GM21515 (cell line): ENCODE data around the gene TDRD5.

Experiments
- ATAC-seq: cut with Tn5 transposase; IDR thresholded peaks from one replicate; pipeline ENCODE4 v1.9.1; 2021; ENCODE audit not compliant: unreplicated experiment

Gene TDRD5

DNA sequence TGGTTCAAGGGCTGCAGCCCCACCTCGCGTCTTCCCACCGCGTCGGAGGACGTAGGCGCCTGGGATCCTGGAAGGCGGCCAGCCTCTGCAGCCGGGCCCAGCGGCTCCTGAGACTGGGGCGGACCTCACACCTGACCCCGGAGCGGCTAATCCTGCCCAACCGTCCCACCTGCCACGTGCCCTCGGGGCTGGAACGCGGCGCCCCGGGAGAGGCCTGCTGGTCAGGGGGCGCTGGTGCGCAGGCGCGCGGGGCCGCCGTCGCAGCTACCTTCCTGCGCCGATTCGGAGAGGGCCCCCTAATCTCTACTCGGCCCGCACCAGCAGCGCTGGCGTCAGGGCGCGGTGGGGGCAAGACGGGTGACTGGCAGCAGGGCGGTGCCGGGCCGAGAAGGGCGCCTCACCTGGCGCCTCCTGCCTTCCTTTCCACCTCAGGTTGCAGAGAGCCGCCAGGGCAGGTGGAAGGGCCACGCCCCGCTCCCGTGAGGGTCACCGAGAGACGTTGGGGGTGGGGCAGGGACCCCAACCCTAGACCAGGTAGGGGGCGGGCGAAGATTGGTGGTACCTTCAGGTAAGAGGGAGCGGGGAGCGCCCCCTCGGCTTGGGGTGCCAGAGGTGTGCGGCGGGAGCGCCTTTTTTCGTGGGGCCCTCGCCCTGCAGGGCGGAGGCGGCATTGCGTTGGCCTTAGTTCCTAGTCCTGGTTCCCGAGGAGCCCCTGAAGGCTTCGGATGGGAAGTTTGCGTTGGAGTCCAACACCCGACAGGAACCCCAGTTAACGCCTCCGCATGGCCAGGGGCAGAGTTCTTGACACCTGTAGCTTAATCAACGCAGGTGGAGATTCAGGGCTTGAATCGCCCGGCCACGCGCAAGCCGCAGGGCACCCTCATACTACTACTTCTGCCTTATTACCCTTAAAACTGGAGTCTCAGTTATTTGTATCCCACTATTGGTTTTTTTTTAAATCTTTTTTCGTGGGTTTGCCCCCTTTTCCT is at the start of gene TDRD5:
Gene TDRD5, plus strand, starts transcription at position 241 of the 989 bp plus-strand sequence. CDS start 784 bp downstream, outside the sequence.
- ATAC-seq: no peak

- no peak for ATAC-seq
Observed at GRCh38 chr1:179545321-179545720, 46.3 kb upstream of the TDRD5 start.

GRCh38 chr1:179547021-179547535 is 44.6 kb upstream of the TDRD5 start:
- no peak for ATAC-seq

GRCh38 chr1:179548666-179549367 is 42.8 kb upstream of the TDRD5 start:
- no peak for ATAC-seq

DNA sequence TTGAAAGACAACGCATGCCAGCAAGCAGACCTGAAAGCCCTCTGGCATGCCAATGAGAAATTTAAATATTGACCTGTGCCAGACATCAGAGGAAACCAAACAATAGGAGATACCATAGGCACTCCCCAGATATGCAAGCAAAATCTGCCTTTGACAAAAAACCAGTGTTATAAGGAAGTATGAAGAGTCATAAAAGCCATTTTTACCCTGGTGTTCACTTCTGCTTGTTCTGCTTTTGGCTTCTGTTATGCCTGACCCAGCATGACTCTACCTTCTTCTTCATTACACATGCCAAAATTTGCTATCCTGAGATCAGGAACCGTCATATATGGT is 42.3 kb upstream of the TDRD5 start:
- no peak for ATAC-seq

DNA sequence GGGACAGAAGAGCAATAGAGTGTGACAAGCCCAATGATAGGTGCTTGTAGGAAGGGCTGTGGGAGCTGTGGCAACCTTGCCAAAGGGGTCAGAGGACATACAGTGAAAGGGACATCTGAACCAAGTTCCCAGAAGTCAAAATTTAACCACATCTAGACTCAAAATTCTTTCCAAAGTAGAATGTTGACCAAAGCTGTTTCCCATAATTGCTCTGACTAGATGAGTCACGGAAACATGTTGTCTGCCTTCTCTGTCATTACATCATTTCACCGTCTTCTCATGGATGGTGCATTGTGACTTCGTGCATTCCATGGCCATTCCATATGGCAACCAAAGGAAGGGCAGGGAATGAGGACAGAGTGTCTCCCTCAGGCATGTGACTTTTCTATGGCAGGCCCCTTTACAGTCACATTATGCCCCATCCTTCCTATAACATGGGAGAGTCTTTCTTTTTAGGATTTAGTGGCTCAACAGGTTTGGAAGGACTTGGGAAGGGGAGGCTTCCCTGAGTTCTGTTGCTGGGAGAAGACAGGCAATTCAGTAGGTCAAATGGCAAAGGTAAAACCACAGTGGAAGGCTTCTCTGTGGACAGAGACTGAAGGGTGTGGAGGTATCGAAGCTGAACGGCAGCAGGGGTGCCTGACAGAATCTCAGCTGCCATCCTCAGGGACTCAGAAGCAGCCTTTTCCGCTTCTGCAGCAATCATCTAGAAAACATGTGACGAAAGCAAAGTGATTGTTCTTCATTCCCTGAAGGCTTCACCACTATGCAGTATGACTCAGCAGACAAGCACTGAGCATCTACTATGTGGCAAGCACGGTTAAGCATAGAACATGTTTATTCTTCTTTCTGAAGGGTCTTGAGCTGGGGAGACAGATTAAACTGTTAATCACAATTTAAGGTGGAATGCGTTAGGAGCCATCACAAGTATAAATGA is 40.6 kb upstream of the TDRD5 start:
- ATAC-seq: no peak

DNA sequence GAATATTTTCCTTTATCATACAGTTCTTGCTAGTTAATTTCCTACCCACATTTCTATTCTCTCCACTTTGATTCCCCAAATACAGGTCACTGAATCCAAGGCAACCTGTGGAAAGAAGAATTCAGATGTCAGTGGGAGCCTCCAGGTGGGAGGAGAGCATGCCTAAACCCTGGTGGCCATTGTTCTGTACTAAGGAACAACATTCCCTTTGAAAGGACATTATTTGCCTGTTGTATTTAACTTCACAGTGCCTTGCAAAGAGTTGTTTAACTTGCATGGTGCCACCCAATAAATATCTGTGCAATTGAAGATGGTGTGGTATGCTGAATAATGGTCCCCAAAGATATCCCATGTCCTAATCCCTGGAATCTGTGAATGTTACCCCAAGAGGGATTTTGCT is 37.2 kb upstream of the TDRD5 start:
- ATAC-seq: no peak

- no peak for ATAC-seq
Observed at GRCh38 chr1:179558078-179558477, 33.6 kb upstream of the TDRD5 start.

- ATAC-seq: no peak
Observed at GRCh38 chr1:179575497-179576314, 15.9 kb upstream of the TDRD5 start, which contains the start of gene NPHS2. Gene NPHS2, minus strand, starts transcription at chr1:179575948. Its CDS starts 84 bp downstream, at chr1:179575864.

GRCh38 chr1:179576509-179576908 is 15.1 kb upstream of the TDRD5 start:
- no peak for ATAC-seq

DNA sequence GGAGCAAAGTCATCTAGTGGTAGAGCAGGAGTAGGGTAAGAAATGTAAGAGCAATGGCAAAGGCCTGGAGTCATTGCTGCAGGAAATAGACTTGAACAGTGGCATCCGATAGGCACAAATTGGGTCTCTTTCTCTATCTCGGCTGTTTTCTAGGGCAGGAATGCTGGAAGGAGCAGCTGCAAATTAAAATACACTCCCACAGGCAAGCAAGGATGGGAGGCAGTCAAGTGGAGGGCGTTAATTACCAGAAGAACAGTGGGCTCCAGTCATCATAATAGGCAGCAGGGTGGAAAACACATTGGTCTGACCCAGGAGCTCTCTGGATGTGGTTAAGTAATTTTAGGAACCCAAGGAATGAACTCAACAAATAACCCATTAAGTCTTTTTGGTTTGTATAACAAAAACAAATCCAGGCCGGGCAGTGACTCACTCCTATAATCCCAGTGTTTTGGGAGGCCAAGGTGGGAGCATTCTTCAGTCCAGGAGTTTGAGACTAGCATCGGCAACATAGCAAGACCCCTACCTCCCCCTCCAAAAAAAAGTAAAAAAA is 7.8 kb upstream of the TDRD5 start:
- no peak for ATAC-seq

DNA sequence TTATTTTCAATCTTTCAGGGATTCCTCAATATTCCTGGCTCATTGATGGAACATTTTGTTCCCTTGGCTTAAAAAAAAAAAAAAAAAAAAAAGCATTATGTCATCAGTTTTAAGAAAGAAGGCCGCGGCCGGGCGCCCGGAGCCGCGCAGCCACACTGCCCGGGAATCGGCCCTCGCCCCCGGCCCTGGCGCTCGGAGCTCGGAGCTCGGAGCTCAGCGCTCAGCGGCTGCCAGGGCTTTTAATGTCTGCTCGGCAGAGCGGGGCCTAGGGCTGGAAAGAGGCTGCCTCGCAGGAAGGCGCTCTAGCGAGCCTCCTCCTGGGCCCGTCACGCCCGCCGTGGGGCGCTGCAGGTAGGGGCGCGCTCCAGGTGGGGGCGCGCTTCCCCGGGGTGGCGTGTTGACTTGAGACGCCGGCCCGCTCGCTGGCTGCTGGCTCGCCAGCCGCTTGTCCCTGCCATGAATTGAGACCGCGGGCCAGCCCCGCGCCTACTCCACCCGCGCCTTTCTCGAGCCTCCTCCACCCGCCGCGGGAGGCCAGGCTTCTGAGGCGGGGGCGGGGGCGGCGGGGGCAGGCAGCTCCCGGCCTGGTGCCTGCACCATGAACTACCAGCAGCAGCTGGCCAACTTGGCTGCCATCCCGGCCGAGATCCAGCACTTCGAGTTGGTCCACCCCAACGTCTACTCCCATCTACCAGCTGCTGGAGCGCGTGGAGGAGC is 5.4 kb upstream of the TDRD5 start:
- ATAC-seq: no peak

GRCh38 chr1:179587336-179587735 is 4.3 kb upstream of the TDRD5 start:
- no peak for ATAC-seq

DNA sequence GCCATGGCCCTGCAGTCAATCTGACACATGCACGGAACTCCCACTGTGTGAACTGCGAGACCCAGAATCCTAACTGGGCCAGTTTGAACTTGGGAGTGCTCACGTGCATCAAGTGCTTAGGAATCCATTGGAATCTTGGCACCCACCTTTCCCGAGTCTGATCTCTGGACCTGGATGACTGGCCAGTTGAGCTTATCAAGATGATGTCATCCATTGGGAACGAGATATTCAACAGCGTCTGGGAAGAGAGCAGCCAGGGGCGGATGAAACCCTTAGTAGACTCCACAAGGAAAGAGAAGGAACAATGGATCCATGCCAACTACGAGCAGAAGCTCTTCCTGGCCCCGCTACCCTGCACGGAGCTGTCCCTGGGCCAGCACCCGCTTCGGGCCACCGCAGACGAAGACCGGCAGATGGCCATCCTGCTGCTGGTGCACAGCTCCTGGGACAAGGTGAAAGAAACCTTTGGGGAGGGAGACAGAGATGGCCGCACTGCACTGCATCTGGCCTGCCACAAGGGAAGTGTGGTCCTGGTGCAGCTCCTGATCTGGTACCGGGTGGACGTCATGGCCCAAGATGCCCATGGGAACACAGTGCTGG is 3.1 kb upstream of the TDRD5 start:
- ATAC-seq: no peak

DNA sequence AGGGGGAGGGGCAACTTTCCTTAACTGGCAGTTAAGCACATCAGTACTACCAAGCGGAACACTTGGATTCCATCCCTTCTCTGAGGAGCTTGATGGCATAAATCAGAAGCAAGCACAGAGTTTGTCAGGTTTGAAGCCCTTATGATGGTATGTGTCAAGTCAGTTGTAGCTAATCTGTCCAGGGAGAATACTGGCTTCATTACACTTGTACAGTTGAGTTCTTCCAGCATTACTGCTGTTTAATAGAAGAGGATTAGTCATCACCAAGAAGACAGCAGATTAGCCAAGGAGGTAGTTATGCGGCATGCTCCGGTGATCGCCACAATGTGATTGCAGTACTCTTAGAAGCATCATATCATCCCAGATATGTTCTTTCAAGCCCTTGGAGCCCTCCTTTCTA is 2.1 kb upstream of the TDRD5 start:
- ATAC-seq: no peak

- ATAC-seq: no peak
Observed at GRCh38 chr1:179590671-179591070, 961 bp upstream of the TDRD5 start.

- no peak for ATAC-seq
Observed at GRCh38 chr1:179591253-179591591, 410 bp upstream of the TDRD5 start.

DNA sequence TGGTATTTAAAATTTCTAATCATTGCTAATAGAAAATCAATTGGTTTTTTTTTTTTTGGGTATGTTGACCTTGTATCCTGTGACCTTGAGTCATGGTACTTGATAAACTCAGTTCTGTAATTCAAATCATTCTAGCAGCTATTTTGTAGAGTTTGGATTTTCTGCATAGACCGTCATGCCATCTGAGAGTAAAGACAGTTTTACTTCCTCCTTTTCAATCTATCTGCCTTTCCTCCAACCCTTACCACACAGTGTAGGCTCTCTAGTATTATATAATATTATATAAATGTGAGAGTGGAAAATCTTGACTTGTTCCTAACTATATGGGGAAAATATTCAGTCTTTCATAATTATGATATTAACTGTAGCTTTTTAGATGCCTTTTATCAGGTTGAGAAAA is 7.0 kb downstream of the TDRD5 start:
- ATAC-seq: no peak
